Small intestine (tissue), 7 donors: ENCODE measurements around the gene NPIPA8. TPM values are rescaled to one million over a fixed set of nuclear protein-coding genes. Genes with fewer than 3 reads are reported as not detected.
"Not testable (repeated sequence)": the region's sequence is repeated elsewhere in the genome, so short reads cannot be mapped to it uniquely, and the experiment has no call there.

Experiments
- DNase-seq, 2 donors: peaks; one replicate each; pipeline versions ENCODE4 v3.0.0 to v3.0.0-alpha.2; 2013
- FAIRE-seq: peaks from 2 replicates; lab custom pipeline; 2012; peaks lifted over from hg19 to GRCh38; lab: Jason Lieb, UNC
- H3K27ac ChIP-seq, 3 donors: one replicate each; pipeline ENCODE4 v1.5.1; 2013; ENCODE audit warnings: low read length in 2 of 3, mild to moderate bottlenecking in 2 of 3, control low read depth in 1 of 3, inconsistent platforms in 1 of 3, low read depth in 1 of 3, moderate library complexity in 1 of 3
- H3K27me3 ChIP-seq, 3 donors: one replicate each; pipeline ENCODE4 v1.6.1; 2013; ENCODE audit warnings: low read length in 3 of 3, inconsistent platforms in 1 of 3; ENCODE audit not compliant: control insufficient read depth in 3 of 3, insufficient read depth in 3 of 3
- H3K36me3 ChIP-seq, 3 donors: one replicate each; pipeline ENCODE4 v1.6.1; 2013; ENCODE audit warnings: low read length in 3 of 3, inconsistent platforms in 1 of 3, low read depth in 1 of 3, mild to moderate bottlenecking in 1 of 3, moderate library complexity in 1 of 3; ENCODE audit not compliant: control insufficient read depth in 3 of 3, insufficient read depth in 2 of 3
- H3K4me1 ChIP-seq, 3 donors: one replicate each; pipeline ENCODE4 v1.6.1; 2013; ENCODE audit warnings: low read length in 2 of 3, inconsistent platforms in 1 of 3, low read depth in 1 of 3, mild to moderate bottlenecking in 1 of 3, moderate library complexity in 1 of 3; ENCODE audit not compliant: control insufficient read depth in 3 of 3, insufficient read depth in 2 of 3
- H3K4me3 ChIP-seq, 3 donors: one replicate each; pipeline ENCODE4 v1.5.1; 2013; ENCODE audit warnings: low read length in 3 of 3, control low read depth in 1 of 3, inconsistent platforms in 1 of 3, low read depth in 1 of 3, mild to moderate bottlenecking in 1 of 3, moderate library complexity in 1 of 3
- H3K9me3 ChIP-seq, 2 donors: one replicate each; pipeline ENCODE4 v1.6.1; 2013; ENCODE audit warnings: low read depth in 1 of 2, low read length in 1 of 2; ENCODE audit not compliant: control insufficient read depth in 2 of 2, insufficient read depth in 1 of 2
- WGBS, 3 donors: extraction: QIAGEN DNeasy Blood & Tissue Kit; methylation state at CpG; one replicate each; pipeline ENCODE4 v1.1.7; 2013; 5-methylcytosine and 5-hydroxymethylcytosine counted together
- polyA plus RNA-seq, 4 donors: library from polyadenylated mRNA; stranded (reverse) in 3 of 4; unstranded in 1 of 4; fragments of 200-250 nt in 3 of 4; fragments of 120-200 nt in 1 of 4; gene quantifications; one replicate each; pipeline versions ENCODE4 v1.2.1 to v1.2.3, GENCODE V29; 2013
- donor health status: healthy with polysubstance abuse.
- donor health status: control.
- donor health status: control.
- donor health status: Bipolar disorder and iron deficiency.
- donor health status: healthy.

NPIPA8 gene
- polyA plus RNA-seq, 4 donors, result 0.27 to 7.6 (median 2.0) TPM

DNA sequence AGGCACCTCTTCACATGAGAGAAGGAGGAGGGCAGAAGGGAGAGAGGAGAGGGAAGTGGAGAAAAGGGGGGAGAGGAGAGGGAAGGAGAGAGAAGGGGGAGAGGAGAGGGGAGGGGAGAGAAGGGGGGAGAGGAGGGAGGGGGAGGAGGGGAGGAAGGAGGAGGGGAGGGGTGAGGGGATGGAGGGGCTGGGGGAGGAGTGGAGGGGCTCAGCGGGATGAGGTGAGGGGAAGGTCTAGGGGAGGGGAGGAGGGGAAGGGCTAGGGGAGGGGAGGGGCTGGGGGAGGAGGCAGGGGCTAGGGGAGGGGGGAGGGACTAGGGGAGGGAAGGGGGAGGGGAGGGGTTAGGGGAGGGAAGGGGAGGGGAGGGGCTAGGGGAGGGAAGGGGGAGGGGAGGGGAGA is 5.5 kb upstream of the NPIPA8 start:
- H3K4me1 ChIP-seq, H3K27ac ChIP-seq, H3K36me3 ChIP-seq, DNase-seq, FAIRE-seq, H3K4me3 ChIP-seq, H3K9me3 ChIP-seq, H3K27me3 ChIP-seq: not testable (repeated sequence)
- 80 to 100% methylated on average over 1 of the region's 1 CpG; no CpG with 5 or more reads in 1 of the 3 donors for WGBS, 3 donors

DNA sequence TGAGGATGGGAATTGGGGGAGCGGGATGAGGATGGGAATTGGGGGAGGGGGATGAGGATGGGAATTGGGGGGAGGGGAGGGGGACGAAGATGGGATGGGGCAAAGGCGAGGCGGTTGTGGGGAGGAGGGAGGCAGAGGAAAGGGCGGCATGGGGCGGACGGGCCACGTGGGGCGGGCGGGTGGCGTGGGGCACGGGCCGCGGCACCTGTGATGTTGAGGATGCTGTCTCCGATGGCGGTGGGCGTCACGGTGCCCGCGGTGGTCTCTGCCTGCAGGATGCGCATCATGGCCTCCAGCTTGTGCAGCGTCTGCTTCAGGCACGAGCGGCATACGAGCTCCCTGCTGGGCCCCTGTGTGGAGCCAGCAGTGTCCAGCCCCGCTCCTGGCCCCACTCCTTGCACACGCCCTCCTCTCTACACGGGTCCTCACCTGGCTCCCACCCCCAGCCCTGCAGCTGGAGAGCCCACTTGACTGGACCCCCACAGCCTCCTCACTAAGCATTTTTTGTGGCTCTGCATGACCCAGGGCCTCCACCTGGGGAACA is 5.0 kb upstream of the NPIPA8 start:
- H3K27ac ChIP-seq, DNase-seq, H3K36me3 ChIP-seq, H3K27me3 ChIP-seq, FAIRE-seq, H3K4me1 ChIP-seq, H3K4me3 ChIP-seq, H3K9me3 ChIP-seq: not testable (repeated sequence)
- WGBS, 3 donors, result 86 to 100% (median 91%) methylated on average over 1 to 2 of the region's 28 CpGs

- not testable (repeated sequence) for H3K27ac ChIP-seq, FAIRE-seq, H3K4me3 ChIP-seq, H3K27me3 ChIP-seq, H3K4me1 ChIP-seq, DNase-seq, H3K36me3 ChIP-seq, H3K9me3 ChIP-seq
- WGBS, 3 donors, result 91% methylated on average over 8 of the region's 24 CpGs; no CpG with 5 or more reads in 2 of the 3 donors
Measured at GRCh38 chr16:18339210-18339609, 2.7 kb upstream of the NPIPA8 start.

- H3K9me3 ChIP-seq, H3K36me3 ChIP-seq, FAIRE-seq, H3K4me3 ChIP-seq, H3K27ac ChIP-seq, H3K27me3 ChIP-seq, H3K4me1 ChIP-seq, DNase-seq: not testable (repeated sequence)
- WGBS, 3 donors, result no CpG with 5 or more reads among the region's 6 CpGs
Measured at GRCh38 chr16:18311811-18312210, 24.7 kb downstream of the NPIPA8 start.

DNA sequence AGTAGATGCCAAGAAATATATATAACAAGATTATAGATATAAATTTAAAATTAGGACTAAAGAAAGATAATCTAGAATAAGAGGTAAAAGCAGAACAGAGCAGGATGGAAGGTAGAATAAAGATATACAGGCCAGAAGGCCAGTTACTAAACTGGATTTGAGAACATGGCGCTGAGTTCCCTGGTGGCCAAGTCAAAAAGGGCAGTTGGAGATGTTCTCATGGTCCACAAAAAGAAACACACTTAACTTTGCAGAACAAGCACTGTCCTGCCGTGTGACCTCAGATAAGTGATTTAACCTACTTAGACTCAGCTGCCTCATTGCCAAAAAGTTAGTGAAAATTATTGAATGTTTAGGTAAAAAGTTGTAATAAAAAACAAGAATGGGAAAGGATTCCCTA is 27.4 kb downstream of the NPIPA8 start:
- not testable (repeated sequence) for H3K27ac ChIP-seq, H3K9me3 ChIP-seq, H3K27me3 ChIP-seq, H3K36me3 ChIP-seq, H3K4me3 ChIP-seq, FAIRE-seq, H3K4me1 ChIP-seq, DNase-seq
- no CpG with 5 or more reads among the region's 2 CpGs for WGBS, 3 donors

DNA sequence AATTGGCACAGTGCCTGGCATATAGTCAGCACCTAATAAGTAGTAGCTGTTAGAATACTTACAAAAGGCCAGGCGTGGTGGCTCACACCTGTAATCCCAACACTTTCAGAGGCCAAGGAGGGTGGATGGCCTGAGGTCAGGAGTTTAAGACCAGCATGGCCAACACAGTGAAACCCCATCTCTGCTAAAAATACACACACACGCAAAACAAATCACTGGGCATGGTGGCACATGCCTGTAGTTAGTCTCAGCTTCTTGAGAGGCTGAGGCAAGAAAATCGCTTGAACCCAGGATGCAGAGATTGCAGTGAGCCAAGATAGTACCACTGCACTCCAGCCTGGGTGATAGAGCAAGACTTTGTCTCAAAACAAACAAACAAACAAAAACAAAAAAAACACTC is 29.3 kb downstream of the NPIPA8 start:
- H3K27me3 ChIP-seq, DNase-seq, H3K27ac ChIP-seq, H3K36me3 ChIP-seq, FAIRE-seq, H3K9me3 ChIP-seq, H3K4me1 ChIP-seq, H3K4me3 ChIP-seq: not testable (repeated sequence)
- WGBS, 3 donors, result 19 to 58% (median 29%) methylated on average over 1 of the region's 3 CpGs

- not testable (repeated sequence) for H3K4me1 ChIP-seq, H3K4me3 ChIP-seq, H3K27ac ChIP-seq, H3K36me3 ChIP-seq, DNase-seq, FAIRE-seq, H3K9me3 ChIP-seq, H3K27me3 ChIP-seq
- 76 to 100% (median 76%) methylated on average over 1 to 4 of the region's 5 CpGs for WGBS, 3 donors
Measured at GRCh38 chr16:18306066-18306465, 30.5 kb downstream of the NPIPA8 start.

- H3K9me3 ChIP-seq, FAIRE-seq, H3K36me3 ChIP-seq, H3K4me1 ChIP-seq, H3K4me3 ChIP-seq, DNase-seq, H3K27ac ChIP-seq, H3K27me3 ChIP-seq: not testable (repeated sequence)
- WGBS, 3 donors, result 71 to 83% methylated on average over 2 to 6 of the region's 15 CpGs; no CpG with 5 or more reads in 1 of the 3 donors
Measured at GRCh38 chr16:18303059-18303706, 33.4 kb downstream of the NPIPA8 start.

- H3K4me1 ChIP-seq, H3K27me3 ChIP-seq, H3K27ac ChIP-seq, H3K4me3 ChIP-seq, H3K36me3 ChIP-seq, H3K9me3 ChIP-seq, FAIRE-seq, DNase-seq: not testable (repeated sequence)
- no CpG with 5 or more reads among the region's 1 CpG for WGBS, 3 donors
Measured at GRCh38 chr16:18297714-18298113, 38.8 kb downstream of the NPIPA8 start.
